HL-60 (cell line): ENCODE data around the gene CTNNA2.

Experiments
- POLR2AphosphoS5 ChIP-seq: IDR thresholded peaks from 2 replicates; pipeline ENCODE4 v1.6.1; 2012; ENCODE audit warnings: low read depth
- TF ChIP-seq, protein P1 (sequence below): IDR thresholded peaks from one replicate; pipeline ENCODE4 v1.5.1; 2011; ENCODE audit warnings: low read length, control low read depth, inconsistent platforms; ENCODE audit not compliant: insufficient read depth

DNA sequence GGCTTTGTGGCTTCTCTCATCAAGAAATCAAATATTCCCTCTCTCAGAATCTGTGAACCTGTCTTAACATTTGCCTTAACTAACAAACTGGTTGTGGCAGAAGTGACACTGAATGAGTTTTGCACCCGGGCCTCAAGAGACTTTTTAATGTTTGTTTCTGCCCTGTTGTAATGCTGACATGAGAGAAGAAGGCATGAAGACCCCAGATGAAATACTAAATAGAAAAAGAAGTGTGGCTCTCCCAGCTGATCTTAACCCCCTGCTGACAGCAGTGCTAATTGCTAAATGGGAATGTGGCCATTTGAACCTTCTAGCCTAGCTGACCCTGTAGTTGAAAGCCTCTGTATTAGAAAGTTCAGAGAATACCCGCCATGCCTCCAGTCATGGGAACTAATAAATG, 261.2 kb downstream of the CTNNA2 start:
- TF ChIP-seq, protein P1, sequence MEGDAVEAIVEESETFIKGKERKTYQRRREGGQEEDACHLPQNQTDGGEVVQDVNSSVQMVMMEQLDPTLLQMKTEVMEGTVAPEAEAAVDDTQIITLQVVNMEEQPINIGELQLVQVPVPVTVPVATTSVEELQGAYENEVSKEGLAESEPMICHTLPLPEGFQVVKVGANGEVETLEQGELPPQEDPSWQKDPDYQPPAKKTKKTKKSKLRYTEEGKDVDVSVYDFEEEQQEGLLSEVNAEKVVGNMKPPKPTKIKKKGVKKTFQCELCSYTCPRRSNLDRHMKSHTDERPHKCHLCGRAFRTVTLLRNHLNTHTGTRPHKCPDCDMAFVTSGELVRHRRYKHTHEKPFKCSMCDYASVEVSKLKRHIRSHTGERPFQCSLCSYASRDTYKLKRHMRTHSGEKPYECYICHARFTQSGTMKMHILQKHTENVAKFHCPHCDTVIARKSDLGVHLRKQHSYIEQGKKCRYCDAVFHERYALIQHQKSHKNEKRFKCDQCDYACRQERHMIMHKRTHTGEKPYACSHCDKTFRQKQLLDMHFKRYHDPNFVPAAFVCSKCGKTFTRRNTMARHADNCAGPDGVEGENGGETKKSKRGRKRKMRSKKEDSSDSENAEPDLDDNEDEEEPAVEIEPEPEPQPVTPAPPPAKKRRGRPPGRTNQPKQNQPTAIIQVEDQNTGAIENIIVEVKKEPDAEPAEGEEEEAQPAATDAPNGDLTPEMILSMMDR: no peak
- TF ChIP-seq POLR2AphosphoS5: no peak
